Adrenal gland (tissue), 5 donors: Measurements from ENCODE around the gene SLC25A17.

Experiments used
- CTCF ChIP-seq, 6 experiments: fragments of 450-650 bp in 4 of 6; fragments of 200-600 bp in 2 of 6; sonication (generic) in 1 of 6; IDR thresholded peaks; 1 replicate in 5 of 6; 2 replicates in 1 of 6; pipeline versions ENCODE4 v1.5.1 to v1.8.0; 2016 to 2021; ENCODE audit warnings: antibody characterized with exemption in 6 of 6, mild to moderate bottlenecking in 2 of 6, moderate library complexity in 1 of 6
- POLR2A ChIP-seq, 2 donors: fragments of 450-650 bp; IDR thresholded peaks; one replicate each; pipeline ENCODE4 v1.6.1; 2017; ENCODE audit warnings: antibody characterized with exemption in 2 of 2, mild to moderate bottlenecking in 2 of 2, moderate library complexity in 1 of 2
- donor health status: DM: no; HTN: no; CAD: no.

- TF ChIP-seq CTCF (IDR thresholded peaks at IDR 0.05) (no peak), POLR2A (IDR thresholded peaks at IDR 0.05) (no peak)
Measured at GRCh38 chr22:40857309-40857855, 38.2 kb upstream of the SLC25A17 start.
